Keratinocyte (primary cell): ENCODE measurements around the gene TRAF3IP3. TPM values are rescaled to one million over a fixed set of nuclear protein-coding genes. Genes with fewer than 3 reads are reported as not detected.

Source experiments
- DNase-seq: peaks from one replicate; pipeline ENCODE4 v3.0.0-alpha.2; 2011; ENCODE audit warnings: low read depth, missing footprints, low spot score
- FAIRE-seq: peaks from 2 replicates; lab custom pipeline; 2011; peaks lifted over from hg19 to GRCh38; lab: Jason Lieb, UNC
- H2AFZ ChIP-seq: 2 replicates; pipeline ENCODE4 v1.6.0; 2012; ENCODE audit warnings: low read length, control low read depth, inconsistent platforms; ENCODE audit not compliant: control insufficient read depth
- H3K27ac ChIP-seq: 2 replicates; pipeline ENCODE4 v1.5.1; 2011; ENCODE audit warnings: low read length; ENCODE audit not compliant: control insufficient read depth, insufficient read depth
- H3K27me3 ChIP-seq: 3 replicates; pipeline ENCODE4 v1.6.0; 2011; ENCODE audit warnings: low read length; ENCODE audit not compliant: control insufficient read depth, insufficient read depth; ENCODE audit errors: extremely low read depth
- H3K36me3 ChIP-seq, 2 experiments: 2 replicates in 1 of 2; 3 replicates in 1 of 2; pipeline ENCODE4 v1.5.1; 2011; ENCODE audit warnings: low read length in 2 of 2, mild to moderate bottlenecking in 1 of 2; ENCODE audit not compliant: control insufficient read depth in 2 of 2, insufficient read depth in 2 of 2; ENCODE audit errors: extremely low read depth in 1 of 2
- H3K4me1 ChIP-seq: 3 replicates; pipeline ENCODE4 v1.5.1; 2011; ENCODE audit warnings: low read length; ENCODE audit not compliant: control insufficient read depth, insufficient read depth; ENCODE audit errors: extremely low read depth
- H3K4me2 ChIP-seq: 3 replicates; pipeline ENCODE4 v1.6.0; 2011; ENCODE audit warnings: low read depth, low read length; ENCODE audit not compliant: control insufficient read depth, insufficient read depth; ENCODE audit errors: extremely low read depth
- H3K4me3 ChIP-seq, 3 experiments: fragments of 200-600 bp in 1 of 3; sonication (generic) in 1 of 3; 2 replicates in 2 of 3; 3 replicates in 1 of 3; pipeline ENCODE4 v1.5.1; 2011 to 2016; ENCODE audit warnings: low read length in 3 of 3, mild to moderate bottlenecking in 3 of 3, control low read depth in 2 of 3, inconsistent platforms in 1 of 3, low read depth in 1 of 3, mixed read lengths in 1 of 3, mixed run types in 1 of 3, moderate library complexity in 1 of 3; ENCODE audit not compliant: control insufficient read depth in 2 of 3, insufficient read depth in 2 of 3; ENCODE audit errors: extremely low read depth in 1 of 3
- H3K79me2 ChIP-seq: 2 replicates; pipeline ENCODE4 v1.6.0; 2012; ENCODE audit warnings: low read length; ENCODE audit not compliant: control insufficient read depth, insufficient read depth
- H3K9ac ChIP-seq: 3 replicates; pipeline ENCODE4 v1.6.0; 2011; ENCODE audit warnings: low read length; ENCODE audit not compliant: control insufficient read depth, insufficient read depth; ENCODE audit errors: extremely low read depth
- H3K9me1 ChIP-seq: 3 replicates; pipeline ENCODE4 v1.6.0; 2011; ENCODE audit warnings: low read length; ENCODE audit not compliant: control insufficient read depth, insufficient read depth; ENCODE audit errors: extremely low read depth
- H3K9me3 ChIP-seq: 2 replicates; pipeline ENCODE4 v1.5.1; 2012; ENCODE audit warnings: low read depth, low read length; ENCODE audit not compliant: control insufficient read depth
- H4K20me1 ChIP-seq: 3 replicates; pipeline ENCODE4 v1.6.0; 2011; ENCODE audit warnings: low read length; ENCODE audit not compliant: control insufficient read depth, insufficient read depth; ENCODE audit errors: extremely low read depth
- EZH2 ChIP-seq: IDR thresholded peaks from one replicate; pipeline ENCODE4 v1.6.1; 2012; ENCODE audit warnings: inconsistent platforms, mild to moderate bottlenecking, low read length, moderate library complexity
- dilution Hi-C: fragments of 300-500 bp; cut with MboI; formaldehyde crosslinking; loops from one replicate; pipeline ENCODE4 v1.7.0; 2020; ENCODE audit warnings: low sequenced_read_pairs; ENCODE audit not compliant: extremely low pct_ligation_motif_present
- polyA plus RNA-seq, 5 experiments: library from polyadenylated mRNA; depleted of rRNA in 3 of 5; stranded (reverse) in 3 of 5; stranded (forward) in 1 of 5; unstranded in 1 of 5; fragments of >200 nt; gene quantifications; 1 replicate in 1 of 5; 2 replicates in 3 of 5; 3 replicates in 1 of 5; pipeline versions ENCODE4 v1.2.1 to v1.2.3, GENCODE V29; 2011 to 2012; ENCODE audit warnings: missing spikeins in 2 of 5, low read depth in 1 of 5, low replicate concordance in 1 of 5
- TF ChIP-seq, protein P1 (sequence below), 3 experiments: IDR thresholded peaks in 1 of 3; conservative IDR thresholded peaks in 1 of 3; optimal IDR thresholded peaks in 1 of 3; 2 replicates in 2 of 3; 3 replicates in 1 of 3; pipeline versions ENCODE3 to v1.5.1; 2011; ENCODE audit warnings: low read length in 3 of 3, mild to moderate bottlenecking in 3 of 3, moderate library complexity in 2 of 3, control low read depth in 1 of 3, inconsistent platforms in 1 of 3; ENCODE audit not compliant: insufficient read depth in 2 of 3; ENCODE audit errors: extremely low read depth in 1 of 3

Gene TRAF3IP3
- polyA plus RNA-seq, 1 donor (not counting 4 experiments of a cell fraction or from before 2014, with no cell fraction given) = 0.16 TPM

DNA sequence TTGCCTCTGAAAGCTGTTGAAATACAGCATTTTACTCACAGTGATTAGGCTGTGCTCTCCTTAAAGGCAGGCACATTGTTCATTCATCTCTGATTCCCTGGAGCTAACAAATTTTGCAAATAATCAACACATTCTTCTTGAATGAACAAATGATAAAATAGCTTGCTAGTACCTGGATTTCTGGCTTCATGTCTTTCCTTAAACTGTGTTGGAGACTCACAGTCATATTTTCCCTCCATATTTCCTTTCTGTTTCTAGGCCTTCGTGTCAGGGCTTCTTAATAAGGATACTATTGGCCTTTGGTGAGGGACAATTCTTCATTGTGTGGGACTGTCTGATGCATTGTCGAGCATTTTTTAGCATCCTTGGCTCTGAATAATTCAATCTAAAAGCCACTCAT, 41.5 kb upstream of the TRAF3IP3 start:
- FAIRE-seq = no peak
- no peaks in the 10 kb centered on the region for H3K79me2 ChIP-seq
- H3K9ac ChIP-seq = no peak overlapping the region

DNA sequence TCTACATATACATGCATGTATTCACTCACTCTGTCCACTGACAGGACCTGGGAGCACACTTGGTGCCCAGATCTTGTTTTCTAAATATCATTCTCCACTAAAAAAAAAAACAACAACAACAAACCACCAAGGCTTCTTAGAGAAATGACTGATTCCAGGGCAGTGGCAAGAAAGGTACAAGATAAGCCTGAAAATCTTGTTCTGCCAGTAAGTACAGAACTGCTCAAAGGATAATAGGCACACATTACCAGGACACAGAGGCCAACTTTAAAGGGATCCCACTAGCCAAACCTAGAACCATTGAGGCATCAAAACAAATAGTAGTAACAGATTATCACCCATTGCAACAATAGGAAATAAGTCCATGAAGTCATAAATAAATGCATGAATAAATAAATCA, 40.5 kb upstream of the TRAF3IP3 start:
- H2AFZ ChIP-seq = no peak overlapping the region

More for the DNA sequence above, 41.5 kb upstream of the TRAF3IP3 start:
- no peaks in the 10 kb centered on the region for H4K20me1 ChIP-seq
- H3K27ac ChIP-seq = no peak overlapping the region
- dilution Hi-C loops = no loop called here
- no peaks in the 10 kb centered on the region for H3K27me3 ChIP-seq
- H3K4me1 ChIP-seq = peaks cover 18% of the 10 kb centered on the region
- no peak overlapping the region for H2AFZ ChIP-seq
- TF ChIP-seq, protein P1, sequence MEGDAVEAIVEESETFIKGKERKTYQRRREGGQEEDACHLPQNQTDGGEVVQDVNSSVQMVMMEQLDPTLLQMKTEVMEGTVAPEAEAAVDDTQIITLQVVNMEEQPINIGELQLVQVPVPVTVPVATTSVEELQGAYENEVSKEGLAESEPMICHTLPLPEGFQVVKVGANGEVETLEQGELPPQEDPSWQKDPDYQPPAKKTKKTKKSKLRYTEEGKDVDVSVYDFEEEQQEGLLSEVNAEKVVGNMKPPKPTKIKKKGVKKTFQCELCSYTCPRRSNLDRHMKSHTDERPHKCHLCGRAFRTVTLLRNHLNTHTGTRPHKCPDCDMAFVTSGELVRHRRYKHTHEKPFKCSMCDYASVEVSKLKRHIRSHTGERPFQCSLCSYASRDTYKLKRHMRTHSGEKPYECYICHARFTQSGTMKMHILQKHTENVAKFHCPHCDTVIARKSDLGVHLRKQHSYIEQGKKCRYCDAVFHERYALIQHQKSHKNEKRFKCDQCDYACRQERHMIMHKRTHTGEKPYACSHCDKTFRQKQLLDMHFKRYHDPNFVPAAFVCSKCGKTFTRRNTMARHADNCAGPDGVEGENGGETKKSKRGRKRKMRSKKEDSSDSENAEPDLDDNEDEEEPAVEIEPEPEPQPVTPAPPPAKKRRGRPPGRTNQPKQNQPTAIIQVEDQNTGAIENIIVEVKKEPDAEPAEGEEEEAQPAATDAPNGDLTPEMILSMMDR (optimal IDR thresholded peaks at IDR 0.05 in 1 of 3, IDR thresholded peaks at IDR 0.05 in 1 of 3, conservative IDR thresholded peaks at IDR 0.05 in 1 of 3; ENCODE audit: extremely low read depth in 1 of 3, insufficient read depth in 2 of 3, low read length in 3 of 3) = no peak
- TF ChIP-seq EZH2 = no peak
- no peaks in the 10 kb centered on the region for H3K9me1 ChIP-seq
- no peak for DNase-seq
- no peaks in the 10 kb centered on the region for H3K36me3 ChIP-seq
- H3K4me3 ChIP-seq = no peak overlapping the region
- H3K4me2 ChIP-seq = no peak overlapping the region
- no peaks in the 10 kb centered on the region for H3K9me3 ChIP-seq

More for the DNA sequence above, 40.5 kb upstream of the TRAF3IP3 start:
- peaks cover 15% of the 10 kb centered on the region for H3K4me1 ChIP-seq
- no peaks in the 10 kb centered on the region for H3K27me3 ChIP-seq
- no peak overlapping the region for H3K4me3 ChIP-seq
- H3K27ac ChIP-seq = no peak overlapping the region
- no peak overlapping the region for H3K4me2 ChIP-seq
- dilution Hi-C loops = no loop called here
- no peaks in the 10 kb centered on the region for H4K20me1 ChIP-seq
- H3K9me3 ChIP-seq = no peaks in the 10 kb centered on the region
- FAIRE-seq = no peak
- no peaks in the 10 kb centered on the region for H3K9me1 ChIP-seq
- H3K36me3 ChIP-seq = no peaks in the 10 kb centered on the region
- no peaks in the 10 kb centered on the region for H3K79me2 ChIP-seq
- no peak for DNase-seq
- H3K9ac ChIP-seq = no peak overlapping the region
- TF ChIP-seq, protein P1 (optimal IDR thresholded peaks at IDR 0.05 in 1 of 3, IDR thresholded peaks at IDR 0.05 in 1 of 3, conservative IDR thresholded peaks at IDR 0.05 in 1 of 3; ENCODE audit: extremely low read depth in 1 of 3, insufficient read depth in 2 of 3, low read length in 3 of 3) = no peak
- TF ChIP-seq EZH2 = no peak
